GM23248 (cell line): ENCODE measurements around the gene THSD4. TPM values are rescaled to one million over a fixed set of nuclear protein-coding genes. Genes with fewer than 3 reads are reported as not detected.

Source experiments
- DNase-seq: peaks from one replicate; pipeline ENCODE4 v3.0.0-alpha.2; 2015
- H2AFZ ChIP-seq: fragments of 200-600 bp; sonication (generic); 2 replicates; pipeline ENCODE4 v1.6.1; 2016; ENCODE audit warnings: antibody characterized with exemption
- H3F3A ChIP-seq: fragments of 200-600 bp; sonication (generic); 2 replicates; pipeline ENCODE4 v1.6.1; 2016; ENCODE audit warnings: mild to moderate bottlenecking, antibody characterized with exemption, mixed run types; ENCODE audit not compliant: insufficient read depth
- H3K27ac ChIP-seq: fragments of 200-600 bp; sonication (generic); 2 replicates; pipeline ENCODE4 v1.5.1; 2016; ENCODE audit warnings: mild to moderate bottlenecking
- H3K27me3 ChIP-seq: fragments of 200-600 bp; sonication (generic); replicated peaks from 2 replicates; pipeline ENCODE4 v1.6.1; 2016; ENCODE audit warnings: mild to moderate bottlenecking; ENCODE audit not compliant: insufficient read depth
- H3K36me3 ChIP-seq: fragments of 200-600 bp; sonication (generic); 2 replicates; pipeline ENCODE4 v1.6.1; 2016; ENCODE audit warnings: low read depth, mild to moderate bottlenecking
- H3K4me1 ChIP-seq: fragments of 200-600 bp; sonication (generic); 2 replicates; pipeline ENCODE4 v1.6.1; 2016; ENCODE audit warnings: mild to moderate bottlenecking; ENCODE audit not compliant: insufficient read depth
- H3K4me2 ChIP-seq: fragments of 200-600 bp; sonication (generic); one replicate; pipeline ENCODE4 v1.6.1; 2016; ENCODE audit warnings: mild to moderate bottlenecking; ENCODE audit not compliant: unreplicated experiment
- H3K4me3 ChIP-seq: fragments of 200-600 bp; sonication (generic); 2 replicates; pipeline ENCODE4 v1.5.1; 2016; ENCODE audit warnings: mild to moderate bottlenecking
- H3K79me2 ChIP-seq: fragments of 200-600 bp; sonication (generic); 2 replicates; pipeline ENCODE4 v1.6.1; 2016; ENCODE audit warnings: mild to moderate bottlenecking; ENCODE audit not compliant: insufficient read depth
- H3K9ac ChIP-seq: fragments of 200-600 bp; sonication (generic); 2 replicates; pipeline ENCODE4 v1.6.1; 2016; ENCODE audit warnings: mild to moderate bottlenecking
- H3K9me2 ChIP-seq: fragments of 200-600 bp; sonication (generic); 2 replicates; pipeline ENCODE4 v1.6.1; 2016; ENCODE audit warnings: mixed run types, mild to moderate bottlenecking, moderate library complexity; ENCODE audit not compliant: insufficient read depth
- H3K9me3 ChIP-seq: fragments of 200-600 bp; sonication (generic); one replicate; pipeline ENCODE4 v1.6.1; 2017; ENCODE audit warnings: low read depth
- H4K20me1 ChIP-seq: fragments of 200-600 bp; sonication (generic); 2 replicates; pipeline ENCODE4 v1.6.0; 2016; ENCODE audit not compliant: insufficient read depth
- EZH2 ChIP-seq: fragments of 200-600 bp; sonication (generic); IDR thresholded peaks from 2 replicates; pipeline ENCODE4 v1.6.1; 2018; ENCODE audit warnings: antibody characterized with exemption, mild to moderate bottlenecking; ENCODE audit not compliant: insufficient read depth, poor library complexity, severe bottlenecking
- EZH2phosphoT487 ChIP-seq: fragments of 200-600 bp; sonication (generic); IDR thresholded peaks from 2 replicates; pipeline ENCODE4 v1.6.1; 2018; ENCODE audit warnings: antibody characterized with exemption, moderate library complexity, mild to moderate bottlenecking, low read depth; ENCODE audit not compliant: insufficient read depth
- WGBS, 2 experiments: methylation state at CpG; one replicate each; pipeline ENCODE4 v1.1.6; 2015 to 2017; ENCODE audit warnings: low lambda C conversion rate in 2 of 2, low coverage in 1 of 2; ENCODE audit errors: missing lambda C conversion rate in 2 of 2; 5-methylcytosine and 5-hydroxymethylcytosine counted together
- in situ Hi-C: fragments of 300-500 bp; cut with MboI; formaldehyde crosslinking; loops from 2 replicates; pipeline ENCODE4 v1.15.0; 2020
- polyA plus RNA-seq: library from polyadenylated mRNA; unstranded; fragments of >200 nt; fragmentation: Nextera tagmentation; extraction: Ambion mirVana; gene quantifications from 2 replicates; pipeline ENCODE4 v1.2.1, GENCODE V29; 2016
- total RNA-seq: library from RNA; depleted of rRNA; stranded (reverse); fragments of >200 nt; shearing (Covaris generic); gene quantifications from 2 replicates; pipeline ENCODE4 v1.2.3, GENCODE V29; 2014

Gene THSD4
- total and polyA plus RNA-seq, 2 experiments from 2014 or later = 14.2 to 58.9 TPM

DNA sequence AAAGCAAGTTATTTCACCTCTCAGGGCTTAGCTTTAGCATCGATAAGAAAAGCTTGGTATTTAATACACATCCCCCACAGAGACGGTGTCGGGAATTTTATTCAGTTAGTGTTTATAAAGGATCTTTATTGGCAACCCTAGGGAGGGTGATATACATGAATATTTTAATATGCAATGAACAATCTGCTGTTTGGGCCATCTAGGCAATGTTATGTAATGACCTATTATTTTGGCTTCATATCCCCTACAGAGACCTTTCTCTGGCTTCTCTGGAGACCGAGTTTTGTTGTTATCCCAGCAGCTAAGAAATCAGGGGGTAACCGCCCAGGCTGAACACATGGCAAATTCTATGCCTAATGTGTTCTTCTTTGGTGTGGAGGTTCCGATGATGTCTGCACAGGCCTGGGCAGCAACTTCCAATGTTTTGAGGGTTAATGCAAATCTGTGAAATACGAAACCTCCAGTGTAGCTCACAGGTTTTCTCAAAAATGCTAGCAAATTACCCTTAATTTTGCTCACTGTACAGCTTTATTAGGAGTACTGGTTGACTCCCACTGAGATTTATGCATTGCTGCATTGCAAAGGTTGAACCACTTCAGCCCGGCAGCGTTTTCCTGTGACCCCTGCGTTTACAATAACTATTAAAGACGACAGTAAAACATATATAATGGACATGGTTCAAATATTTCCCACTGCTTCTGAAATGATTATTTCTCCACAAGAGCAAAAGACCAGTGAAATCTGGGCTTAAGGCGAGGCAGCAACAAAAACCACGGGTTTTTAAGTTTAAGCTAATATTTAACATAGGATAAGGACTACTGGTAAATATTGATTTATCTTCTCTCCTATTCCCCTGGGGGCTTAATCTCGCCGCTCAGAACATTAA, 396.8 kb downstream of the THSD4 start:
- Histone ChIP-seq H3K4me1 (no peaks in the 10 kb centered on the region), H2AFZ (no peak overlapping the region), H4K20me1 (no peaks in the 10 kb centered on the region; the same call in 1 of the 2 replicates), H3K4me2 (no peak overlapping the region), H3K9me2 (no peaks in the 10 kb centered on the region), H3K9me3 (no peaks in the 10 kb centered on the region), H3K79me2 (no peaks in the 10 kb centered on the region; the same call in 1 of the 2 replicates), H3K27me3 (no peaks in the 10 kb centered on the region), H3K4me3 (no peak overlapping the region), H3F3A (no peaks in the 10 kb centered on the region), H3K9ac (no peak overlapping the region), H3K27ac (no peak overlapping the region), H3K36me3 (no peaks in the 10 kb centered on the region)
- in situ Hi-C loops = no loop called here
- no peak for DNase-seq
- no peak for TF ChIP-seq EZH2
- TF ChIP-seq EZH2phosphoT487 = no peak
- 80 to 81% methylated on average over 15 of the region's 15 CpGs for WGBS, 2 experiments

DNA sequence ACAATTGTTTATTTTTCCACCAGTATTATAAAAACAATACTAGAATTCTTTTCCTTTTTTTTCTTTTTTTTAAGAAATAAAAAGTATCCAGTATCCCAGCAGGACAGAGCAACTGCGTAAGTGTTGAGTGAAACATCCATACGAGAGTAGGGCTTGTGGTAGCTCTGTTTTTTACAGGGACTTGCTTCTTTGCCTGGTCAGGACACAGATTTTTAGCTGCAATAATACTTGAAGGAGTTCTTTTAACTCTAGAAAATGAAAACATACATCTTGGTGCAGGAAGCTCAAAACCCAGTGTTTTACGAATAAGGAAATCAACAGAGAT, 397.4 kb downstream of the THSD4 start:
- in situ Hi-C loops = no loop called here
- Histone ChIP-seq H3K36me3 (no peaks in the 10 kb centered on the region), H3K9me3 (no peaks in the 10 kb centered on the region), H3K4me3 (no peak overlapping the region), H2AFZ (no peak overlapping the region), H3K9me2 (no peaks in the 10 kb centered on the region), H3F3A (no peaks in the 10 kb centered on the region), H3K27me3 (no peaks in the 10 kb centered on the region), H3K9ac (no peak overlapping the region), H3K4me1 (no peaks in the 10 kb centered on the region), H3K4me2 (no peak overlapping the region), H4K20me1 (no peaks in the 10 kb centered on the region; the same call in 1 of the 2 replicates), H3K27ac (no peak overlapping the region), H3K79me2 (no peaks in the 10 kb centered on the region; the same call in 1 of the 2 replicates)
- 89 to 93% methylated on average over 3 of the region's 3 CpGs for WGBS, 2 experiments
- TF ChIP-seq EZH2phosphoT487 (no peak), EZH2 (no peak)
- no peak for DNase-seq

- no peaks in the 10 kb centered on the region for H3K9me3 ChIP-seq
- TF ChIP-seq EZH2phosphoT487 (no peak), EZH2 (no peak)
- H3F3A ChIP-seq = no peaks in the 10 kb centered on the region
- no peak for DNase-seq
- H3K27ac ChIP-seq = no peak overlapping the region
- 65 to 73% methylated on average over 10 of the region's 10 CpGs for WGBS, 2 experiments
- H3K4me1 ChIP-seq = no peaks in the 10 kb centered on the region
- no peak overlapping the region for H2AFZ ChIP-seq
- in situ Hi-C loops = no loop called here
- H3K36me3 ChIP-seq = no peaks in the 10 kb centered on the region
- no peak overlapping the region for H3K9ac ChIP-seq
- H3K27me3 ChIP-seq = no peaks in the 10 kb centered on the region
- no peaks in the 10 kb centered on the region for H3K9me2 ChIP-seq
- H3K4me2 ChIP-seq = no peak overlapping the region
- peaks cover 2% of the 10 kb centered on the region; the same call in 1 of the 2 replicates for H4K20me1 ChIP-seq
- no peak overlapping the region for H3K4me3 ChIP-seq
- H3K79me2 ChIP-seq = no peaks in the 10 kb centered on the region
Measured at GRCh38 chr15:71515375-71516186, 400.3 kb downstream of the THSD4 start.

- no peak overlapping the region for H3K27ac ChIP-seq
- H4K20me1 ChIP-seq = 0 out of 2 replicates have a peak, but pooled peaks cover 6% of the 10 kb centered on the region
- TF ChIP-seq EZH2 (no peak), EZH2phosphoT487 (no peak)
- in situ Hi-C loops = no loop called here
- no peaks in the 10 kb centered on the region for H3K4me1 ChIP-seq
- no peaks in the 10 kb centered on the region for H3K9me2 ChIP-seq
- DNase-seq = no peak
- no peak overlapping the region for H3K9ac ChIP-seq
- H3K4me3 ChIP-seq = no peak overlapping the region
- H3K79me2 ChIP-seq = no peaks in the 10 kb centered on the region
- no peaks in the 10 kb centered on the region for H3K27me3 ChIP-seq
- no peaks in the 10 kb centered on the region for H3F3A ChIP-seq
- no peak overlapping the region for H2AFZ ChIP-seq
- H3K36me3 ChIP-seq = no peaks in the 10 kb centered on the region
- H3K4me2 ChIP-seq = no peak overlapping the region
- H3K9me3 ChIP-seq = no peaks in the 10 kb centered on the region
Measured at GRCh38 chr15:71517751-71518150, 402.5 kb downstream of the THSD4 start.
